NCI-H446 treated with DMSO at 0.1 percent for 48 hours (cell line): ENCODE results near the gene U2AF2.

ENCODE experiments used
- DNase-seq: peaks from one replicate; lab custom pipeline; 2025; lab: John Stamatoyannopoulos, UW

Gene U2AF2

GRCh38 chr19:55621673-55622231 lies 33.1 kb upstream of the U2AF2 start:
- DNase-seq, result no peak

GRCh38 chr19:55622242-55622969 lies 32.4 kb upstream of the U2AF2 start:
- no peak for DNase-seq

- DNase-seq, result no peak
Observed at GRCh38 chr19:55623130-55623529, 31.7 kb upstream of the U2AF2 start.

- DNase-seq, result no peak
Observed at GRCh38 chr19:55623561-55623960, 31.3 kb upstream of the U2AF2 start.

GRCh38 chr19:55624109-55625003 lies 30.5 kb upstream of the U2AF2 start, which contains the start of gene ZNF784:
TSS of gene ZNF784 (minus strand) at chr19:55624566. CDS start at chr19:55624561, 5 bp downstream.
- DNase-seq, result peak; percentile 84

GRCh38 chr19:55625004-55625326 lies 29.9 kb upstream of the U2AF2 start:
- DNase-seq, result no peak

GRCh38 chr19:55626350-55626749 lies 28.5 kb upstream of the U2AF2 start:
- no peak for DNase-seq

- peak; percentile 83 for DNase-seq
Observed at GRCh38 chr19:55632463-55632834, 22.4 kb upstream of the U2AF2 start.

GRCh38 chr19:55633861-55634260 lies 21.0 kb upstream of the U2AF2 start:
- no peak for DNase-seq

- no peak for DNase-seq
Observed at GRCh38 chr19:55635334-55635717, 19.5 kb upstream of the U2AF2 start.

GRCh38 chr19:55635856-55636440 lies 18.9 kb upstream of the U2AF2 start:
- DNase-seq, result no peak

GRCh38 chr19:55636723-55637122 lies 18.1 kb upstream of the U2AF2 start:
- DNase-seq, result no peak

GRCh38 chr19:55637534-55637933 lies 17.3 kb upstream of the U2AF2 start:
- no peak for DNase-seq

GRCh38 chr19:55638864-55639359 lies 15.9 kb upstream of the U2AF2 start:
- DNase-seq, result no peak

- DNase-seq, result peak; percentile 53
Observed at GRCh38 chr19:55640043-55640576, 14.7 kb upstream of the U2AF2 start.

- peak; percentile 55 for DNase-seq
Observed at GRCh38 chr19:55640577-55641425, 14.0 kb upstream of the U2AF2 start, which contains the start of gene ZNF580. TSS of gene ZNF580 (plus strand) at chr19:55641002. CDS start at chr19:55642509, 1,507 bp downstream.

- DNase-seq, result no peak
Observed at GRCh38 chr19:55641426-55642152, 13.2 kb upstream of the U2AF2 start.

- no peak for DNase-seq
Observed at GRCh38 chr19:55642153-55643002, 12.5 kb upstream of the U2AF2 start.
